Epithelial cell of proximal tubule (primary cell): ENCODE results near the gene TMEM140. TPM values are rescaled to one million over a fixed set of nuclear protein-coding genes. Genes with fewer than 3 reads are reported as not detected.

ENCODE experiments used
- DNase-seq: peaks from one replicate; pipeline ENCODE4 v3.0.0-alpha.2; 2011; ENCODE audit warnings: low read depth
- H3K4me3 ChIP-seq: 2 replicates; pipeline ENCODE4 v1.5.1; 2011; ENCODE audit warnings: low read depth, mild to moderate bottlenecking, low read length
- CTCF ChIP-seq: conservative IDR thresholded peaks from 2 replicates; pipeline ENCODE4 v1.5.1; 2012; ENCODE audit warnings: low read depth, mild to moderate bottlenecking, low read length
- total RNA-seq: library from RNA; depleted of rRNA; stranded (reverse); fragments of >200 nt; gene quantifications from 2 replicates; pipeline ENCODE4 v1.2.3, GENCODE V29; 2015

TMEM140 gene
- total RNA-seq, 1 donor from 2014 or later = 0.46 TPM

- DNase-seq = no peak
- H3K4me3 ChIP-seq = peak overlapping the region; percentile 61
- no peak for TF ChIP-seq CTCF
These were observed 53.0 kb downstream of the TMEM140 start for GRCh38 chr7:135200821-135201331.

GRCh38 chr7:135201350-135201749 lies 53.5 kb downstream of the TMEM140 start:
- H3K4me3 ChIP-seq = peak overlapping the region; percentile 61
- no peak for TF ChIP-seq CTCF
- no peak for DNase-seq

- TF ChIP-seq CTCF = no peak
- H3K4me3 ChIP-seq = peak overlapping the region; percentile 61
- DNase-seq = no peak
These were observed 56.5 kb downstream of the TMEM140 start for GRCh38 chr7:135204341-135204749.

- no peak for TF ChIP-seq CTCF
- peak overlapping the region; percentile 35 for H3K4me3 ChIP-seq
- no peak for DNase-seq
These were observed 57.0 kb downstream of the TMEM140 start for GRCh38 chr7:135204876-135205275.

- no peak for DNase-seq
- TF ChIP-seq CTCF = no peak
- peak overlapping the region; percentile 35 for H3K4me3 ChIP-seq
These were observed 58.0 kb downstream of the TMEM140 start for GRCh38 chr7:135205850-135206249.

- DNase-seq = no peak
- peak overlapping the region; percentile 92 for H3K4me3 ChIP-seq
- TF ChIP-seq CTCF = no peak
These were observed 59.1 kb downstream of the TMEM140 start for GRCh38 chr7:135206941-135207391.

GRCh38 chr7:135207406-135208101 lies 59.7 kb downstream of the TMEM140 start:
- no peak for DNase-seq
- no peak for TF ChIP-seq CTCF
- H3K4me3 ChIP-seq = peak overlapping the region; percentile 92
